HG02571 (cell line): ENCODE data around the gene TTYH2.

Experiments
- ATAC-seq: cut with Tn5 transposase; IDR thresholded peaks from one replicate; pipeline ENCODE4 v1.9.1; 2021; ENCODE audit warnings: mild to moderate bottlenecking, moderate library complexity; ENCODE audit not compliant: unreplicated experiment

Gene TTYH2

DNA sequence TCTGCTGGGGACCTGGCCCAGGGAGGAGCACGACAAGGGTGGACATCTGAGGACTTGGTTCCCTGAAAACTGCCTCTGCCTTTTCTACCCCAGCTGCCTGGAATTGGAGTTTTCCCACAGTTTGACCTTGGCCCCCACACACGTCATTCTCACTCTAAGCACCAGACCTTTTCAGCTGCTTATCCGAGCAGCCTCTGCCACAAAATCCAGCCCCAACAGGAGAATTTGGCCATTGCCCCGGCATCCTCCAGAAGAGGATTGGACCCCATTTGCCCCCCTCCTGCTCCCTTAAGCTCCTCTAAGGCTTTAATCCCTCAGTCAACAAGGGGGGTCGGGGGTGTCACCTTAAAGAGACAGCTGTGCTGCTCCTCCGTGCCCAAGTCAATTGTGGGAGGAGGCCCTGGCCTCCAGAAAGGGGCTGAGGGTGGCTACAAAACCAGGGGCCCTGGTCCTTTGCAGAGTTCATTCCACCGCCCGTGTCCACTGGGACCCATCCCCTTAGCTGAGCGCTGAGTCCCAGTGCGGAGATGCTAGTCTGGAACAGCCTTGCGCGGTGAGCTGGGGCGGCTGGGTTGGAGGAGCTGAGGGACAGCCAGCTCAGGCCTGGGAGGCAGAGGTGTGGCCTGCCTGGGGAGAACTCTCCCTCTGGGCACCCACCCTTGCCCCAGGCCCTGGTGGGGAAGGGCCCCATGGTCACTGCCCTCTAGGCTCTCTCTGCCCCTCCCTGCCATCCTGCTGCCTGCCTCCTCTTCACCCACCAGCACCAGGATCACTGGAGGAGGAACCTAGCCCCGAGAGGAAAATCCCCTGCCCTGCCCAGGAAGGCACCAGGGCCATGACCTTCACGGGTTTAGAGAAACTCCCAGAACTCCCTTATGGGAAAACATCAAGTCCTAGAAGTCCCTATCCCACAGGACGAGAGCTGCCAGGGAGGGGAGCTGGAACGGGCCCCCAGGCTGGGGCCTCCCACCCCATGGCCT lies 18.8 kb downstream of the TTYH2 start:
- ATAC-seq: no peak

DNA sequence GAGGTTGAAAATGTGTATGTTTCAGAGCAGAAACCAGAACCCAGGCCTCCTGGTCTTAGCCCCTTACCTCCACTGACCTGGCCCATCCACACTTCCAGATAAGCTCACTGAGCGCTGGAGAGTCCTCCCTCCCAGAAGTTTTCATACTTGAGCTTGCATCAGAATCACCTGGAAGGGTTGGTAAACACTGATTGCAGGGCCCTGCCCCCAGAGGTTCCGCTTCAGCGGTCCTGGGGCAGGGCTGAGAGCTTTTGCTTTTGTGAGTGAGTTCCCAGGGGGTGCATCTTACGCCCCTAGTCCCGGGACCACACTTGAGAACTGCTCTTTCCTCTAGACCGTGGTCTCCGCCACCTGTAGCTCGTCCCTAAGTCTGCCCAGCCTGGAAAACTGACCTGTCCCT lies 20.6 kb downstream of the TTYH2 start:
- no peak for ATAC-seq

DNA sequence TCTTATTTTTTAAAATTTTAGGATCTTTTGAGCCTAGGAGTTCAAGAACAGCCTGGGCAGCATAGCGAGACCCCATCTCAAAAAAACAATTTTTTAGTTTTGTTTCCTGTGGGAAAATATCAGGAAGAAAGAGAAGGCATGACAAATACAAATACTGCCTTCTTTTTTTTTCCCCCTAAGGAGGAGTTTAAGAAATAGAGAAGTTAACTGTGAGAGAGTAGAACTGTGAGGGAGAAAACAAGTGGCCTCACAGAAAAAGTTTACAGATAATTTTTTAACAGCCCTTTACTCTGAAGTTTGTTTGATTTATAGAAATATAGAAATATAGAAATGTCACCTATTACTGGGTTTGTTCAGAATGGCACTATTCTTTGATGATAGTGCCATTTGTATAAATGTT lies 21.1 kb downstream of the TTYH2 start:
- no peak for ATAC-seq

DNA sequence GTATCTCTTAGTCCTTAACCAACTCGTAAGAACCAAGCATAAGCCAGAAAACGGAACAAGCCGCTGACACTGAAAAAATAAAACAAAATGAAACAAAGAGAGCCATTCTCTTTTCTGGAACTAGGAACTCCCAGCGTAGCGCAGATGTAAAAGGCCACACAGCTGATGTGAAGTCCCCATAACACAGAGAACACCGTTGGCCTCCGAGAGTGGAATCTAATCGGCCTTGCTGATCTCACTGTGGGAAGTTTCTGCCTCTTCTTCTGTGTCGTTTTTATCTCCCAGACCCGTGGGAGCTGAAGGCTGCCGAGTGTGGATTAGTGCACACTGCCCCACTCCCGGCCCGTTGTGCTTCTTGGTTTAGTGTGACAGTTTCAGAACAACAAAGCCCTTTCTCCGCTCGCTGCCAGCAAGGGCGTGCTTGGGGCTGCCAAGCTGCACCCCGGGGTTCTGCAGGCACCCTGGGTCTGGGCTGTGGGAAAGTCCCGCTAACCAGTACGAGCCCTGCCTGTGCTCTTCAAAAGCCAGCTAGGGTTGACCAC lies 21.7 kb downstream of the TTYH2 start:
- ATAC-seq: no peak

DNA sequence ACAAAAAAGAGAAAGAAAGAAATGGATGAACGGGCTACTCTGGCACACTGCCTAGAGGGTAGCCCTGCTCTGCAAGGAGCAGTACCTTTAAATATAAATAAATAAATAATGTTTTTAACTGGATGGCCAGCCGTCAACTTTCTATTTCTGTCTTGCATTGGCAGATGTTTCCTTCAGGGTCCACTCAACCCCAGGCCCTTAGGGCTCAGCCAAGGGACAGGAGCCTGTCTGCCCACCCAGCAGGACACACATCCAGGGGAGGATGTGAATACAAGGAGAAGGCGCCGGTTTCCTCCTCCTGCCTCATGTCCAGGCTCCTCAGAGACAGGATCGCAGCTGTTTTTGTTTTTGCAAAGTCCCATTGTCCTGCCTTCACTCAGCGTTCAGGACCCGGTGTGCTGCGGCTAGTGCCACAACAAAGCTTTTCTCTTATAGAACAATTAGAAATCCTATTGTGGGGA lies 22.6 kb downstream of the TTYH2 start:
- no peak for ATAC-seq

DNA sequence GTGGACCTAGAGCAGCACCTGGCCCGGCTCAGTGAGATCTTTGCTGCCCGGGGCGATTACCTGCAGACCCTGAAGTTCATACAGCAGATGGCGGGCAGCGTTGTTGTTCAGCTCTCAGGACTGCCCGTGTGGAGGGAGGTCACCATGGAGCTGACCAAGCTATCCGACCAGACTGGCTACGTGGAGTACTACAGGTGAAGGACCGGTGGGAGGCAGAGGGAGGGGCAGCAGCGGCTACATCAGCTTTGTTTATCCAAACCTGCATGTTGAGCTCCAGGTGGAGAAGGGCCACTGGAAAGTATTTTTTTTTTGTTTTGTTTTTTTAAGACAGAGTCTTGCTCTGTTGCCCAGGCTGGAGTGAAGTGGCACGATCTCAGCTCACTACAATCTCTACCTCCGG lies 23.9 kb downstream of the TTYH2 start:
- no peak for ATAC-seq

DNA sequence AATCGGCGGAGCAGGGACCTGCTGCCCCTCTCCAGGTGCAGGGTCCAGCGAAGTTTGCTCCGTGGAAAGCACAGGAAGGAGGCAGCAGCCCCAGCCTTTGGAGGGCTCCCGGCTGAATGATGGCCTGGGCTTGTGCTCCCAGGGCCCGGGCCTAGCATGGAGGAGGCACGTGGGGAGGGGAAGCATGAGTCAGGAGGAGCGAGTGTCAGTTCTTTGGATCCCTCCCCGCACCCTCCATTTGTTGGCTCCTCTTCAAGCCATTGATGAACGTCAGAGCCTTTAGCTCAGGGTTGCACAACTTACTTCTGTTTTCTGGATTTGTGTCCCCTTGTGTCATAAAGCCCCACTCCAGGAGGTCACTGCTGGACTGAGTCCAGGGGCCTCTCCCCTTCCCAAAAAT lies 25.8 kb downstream of the TTYH2 start:
- no peak for ATAC-seq

DNA sequence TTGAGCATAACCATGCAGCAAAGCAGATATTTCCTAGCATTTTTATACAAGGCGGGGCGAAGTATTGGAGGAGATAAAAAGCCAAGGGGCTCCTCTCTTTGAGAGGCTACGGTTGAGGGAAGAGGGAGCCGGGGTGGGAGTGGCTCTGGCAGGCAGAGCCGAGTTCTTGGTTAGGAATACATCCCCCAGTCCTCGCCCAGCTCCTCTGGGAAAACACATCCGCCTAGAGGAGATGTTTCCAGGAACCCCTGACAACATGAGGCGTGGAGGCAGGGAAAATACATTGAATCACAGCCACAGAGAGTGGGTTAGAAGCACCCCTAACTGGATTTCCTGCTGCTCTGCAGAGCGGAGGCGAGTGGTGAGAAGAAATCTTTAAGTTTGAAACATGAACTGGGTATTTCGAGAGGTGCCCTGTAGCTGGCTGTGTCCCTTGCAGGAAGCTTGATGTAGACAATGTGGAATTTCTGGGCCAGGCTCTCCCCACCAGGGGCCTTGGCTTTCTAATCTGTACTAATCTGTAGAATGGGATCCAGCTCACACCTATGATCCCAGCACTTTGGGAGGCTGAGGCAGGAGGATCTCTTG lies 27.3 kb downstream of the TTYH2 start:
- no peak for ATAC-seq

DNA sequence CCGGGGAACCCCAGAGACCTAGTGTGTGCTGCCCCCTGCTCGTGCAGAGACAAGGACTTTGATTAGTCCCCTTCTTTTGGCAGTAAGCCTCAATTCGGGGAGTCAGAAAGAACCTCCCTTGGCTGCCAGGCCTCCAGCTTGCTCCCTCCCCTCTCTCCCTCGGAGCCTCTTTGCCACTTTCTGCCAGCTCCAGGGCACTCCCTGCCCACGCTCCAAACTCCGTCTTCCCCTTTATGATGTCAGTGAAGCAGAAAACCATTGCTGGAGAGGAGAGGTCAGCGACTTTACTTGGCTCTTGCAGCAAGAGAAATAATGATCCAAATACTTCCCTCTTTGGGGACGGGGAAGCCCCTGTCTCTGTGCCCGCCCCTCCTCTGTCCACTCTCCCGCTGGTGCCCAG lies 28.1 kb downstream of the TTYH2 start:
- ATAC-seq: no peak

DNA sequence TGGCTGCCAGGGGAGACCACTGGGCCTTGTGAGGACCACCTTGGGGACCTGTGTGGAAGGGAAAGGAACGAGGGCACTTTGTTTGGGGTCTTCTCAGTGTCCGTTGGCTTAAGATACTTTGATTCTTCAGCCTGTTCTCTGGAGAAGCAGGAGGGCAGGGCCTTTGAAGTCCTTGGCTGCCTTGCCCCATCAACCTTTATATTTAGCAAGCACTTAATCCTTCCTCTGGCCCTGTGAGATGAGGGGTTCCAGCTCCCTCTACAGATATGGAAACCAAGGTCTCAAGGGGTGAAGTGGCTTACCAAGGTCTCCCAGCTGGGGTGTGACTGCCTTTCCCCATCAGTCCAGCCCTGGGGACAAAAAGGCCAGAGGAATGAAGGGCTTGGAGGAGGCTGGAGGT lies 28.5 kb downstream of the TTYH2 start:
- ATAC-seq: no peak

DNA sequence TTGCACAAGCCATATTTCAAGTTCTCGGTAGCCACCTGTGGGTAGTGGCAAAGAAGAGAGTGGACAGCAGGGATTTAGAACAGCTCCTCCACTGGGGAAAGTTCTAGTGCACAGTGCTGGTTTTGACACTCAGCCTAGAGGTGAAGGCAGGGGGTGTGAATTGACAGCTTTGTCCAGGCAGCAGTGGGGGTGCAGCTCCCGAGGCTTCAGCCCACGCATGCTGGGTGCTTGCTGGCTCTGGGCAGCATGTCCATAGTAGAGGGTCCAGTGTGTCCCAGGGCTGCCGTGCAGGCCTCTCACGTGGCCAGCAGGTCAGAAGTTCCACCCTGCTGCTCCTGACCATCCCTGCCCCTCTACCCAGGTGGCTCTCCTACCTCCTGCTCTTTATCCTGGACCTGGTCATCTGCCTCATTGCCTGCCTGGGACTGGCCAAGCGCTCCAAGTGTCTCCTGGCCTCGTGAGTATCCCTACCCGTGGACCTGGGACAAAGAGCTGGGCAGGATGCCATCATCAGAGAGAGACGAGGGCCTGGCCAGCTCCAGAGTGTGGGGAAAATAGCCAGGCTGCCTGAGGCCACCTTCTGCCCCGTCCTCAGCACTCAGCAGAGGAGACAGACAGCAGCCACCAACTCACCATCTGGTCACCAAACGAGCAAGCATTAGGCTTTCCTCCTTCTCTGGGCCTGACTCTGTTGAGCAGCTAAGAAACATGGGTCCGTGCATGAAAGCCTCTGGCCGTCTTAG lies 29.8 kb downstream of the TTYH2 start:
- ATAC-seq: no peak

DNA sequence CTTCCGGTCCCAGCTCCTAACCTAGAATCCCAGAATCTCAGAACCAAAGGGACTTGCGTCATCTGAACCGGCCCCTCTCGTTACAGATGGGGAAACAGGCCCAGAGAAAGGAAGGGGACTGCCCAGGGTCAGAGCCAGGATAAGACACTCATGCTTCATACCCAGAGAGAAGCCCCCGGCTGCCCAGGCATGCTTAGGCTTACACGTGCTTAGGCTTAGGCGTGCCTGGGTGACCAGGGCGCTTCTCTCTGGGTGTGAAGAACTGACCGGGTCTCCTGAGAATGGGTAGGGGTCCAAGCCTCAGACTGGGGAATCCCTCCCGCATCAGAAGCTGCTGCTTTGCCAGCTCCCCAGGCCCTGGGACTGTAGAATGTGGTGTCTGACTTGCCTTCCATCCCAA lies 30.8 kb downstream of the TTYH2 start:
- no peak for ATAC-seq

DNA sequence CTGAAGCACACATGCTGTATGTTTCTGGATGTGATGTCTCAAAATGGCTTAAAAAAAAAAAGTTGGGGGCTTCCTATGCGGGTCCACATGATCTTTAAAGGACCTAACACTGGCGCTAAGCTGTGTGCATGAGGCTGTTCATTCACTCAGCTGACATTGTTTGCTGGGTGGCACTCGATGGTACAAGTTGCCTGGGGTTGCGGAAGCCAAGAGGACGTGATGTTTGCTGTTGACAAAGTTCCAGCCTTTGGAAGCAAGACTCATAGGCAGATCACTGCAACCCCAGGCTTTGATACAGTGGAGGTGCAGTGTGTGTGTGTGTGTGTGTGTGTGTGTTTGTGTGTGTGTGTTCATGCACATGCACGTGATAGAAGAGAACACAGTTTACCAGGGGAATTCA lies 31.2 kb downstream of the TTYH2 start:
- no peak for ATAC-seq

DNA sequence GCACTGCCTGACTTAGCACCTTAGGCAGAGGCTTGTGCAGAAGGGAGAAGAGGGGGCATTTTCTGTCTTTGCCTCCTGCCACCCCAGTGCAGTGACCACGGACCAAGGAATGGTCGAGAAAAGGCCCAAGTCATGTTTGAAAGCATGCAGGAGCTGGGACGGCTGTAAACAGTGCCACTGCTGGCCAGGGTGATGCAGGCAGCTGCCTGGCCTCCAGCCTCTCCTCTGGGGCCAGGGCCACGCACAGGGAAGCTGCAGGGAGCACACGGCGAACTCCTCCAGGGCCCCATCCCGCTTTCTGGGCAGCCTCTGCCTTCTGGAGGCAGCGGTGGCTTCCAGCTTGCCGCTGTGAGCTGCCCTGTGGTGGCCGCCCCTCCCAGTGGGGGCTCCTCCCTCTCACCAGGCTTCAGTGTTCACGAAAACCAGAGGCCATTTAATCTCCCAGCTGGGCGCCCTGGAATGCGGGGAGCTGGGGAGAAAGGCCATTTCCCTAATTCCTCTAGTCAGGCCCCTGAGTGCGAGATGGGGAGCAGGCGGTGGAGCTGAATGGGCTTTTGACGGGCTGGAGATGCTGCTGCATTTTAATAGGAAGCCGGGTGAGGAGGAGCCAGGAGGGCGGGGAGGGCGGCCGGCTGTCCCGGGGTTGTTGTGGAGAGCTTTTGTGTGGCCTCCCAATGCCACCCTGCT lies 31.9 kb downstream of the TTYH2 start:
- no peak for ATAC-seq

DNA sequence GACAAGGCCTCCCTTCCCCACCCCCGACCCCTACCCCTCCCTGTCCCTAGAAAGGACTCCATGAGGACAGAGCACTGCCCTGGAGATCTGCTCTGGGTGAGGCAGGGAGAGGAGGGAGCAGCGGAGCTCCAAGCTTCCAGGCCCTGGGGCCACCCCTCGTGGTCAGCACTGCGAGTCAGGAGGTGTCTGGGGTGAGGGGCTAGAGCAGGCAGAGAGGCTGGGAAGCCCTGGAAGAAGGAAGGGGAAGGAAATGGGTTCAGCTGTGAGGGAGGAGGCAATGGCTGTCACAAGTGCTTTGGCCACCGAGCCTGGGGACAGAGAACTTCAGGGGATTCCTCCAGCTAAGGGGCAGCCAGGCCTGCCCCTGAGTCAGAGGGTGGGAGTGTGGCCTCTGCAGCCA lies 32.5 kb downstream of the TTYH2 start:
- ATAC-seq: no peak

DNA sequence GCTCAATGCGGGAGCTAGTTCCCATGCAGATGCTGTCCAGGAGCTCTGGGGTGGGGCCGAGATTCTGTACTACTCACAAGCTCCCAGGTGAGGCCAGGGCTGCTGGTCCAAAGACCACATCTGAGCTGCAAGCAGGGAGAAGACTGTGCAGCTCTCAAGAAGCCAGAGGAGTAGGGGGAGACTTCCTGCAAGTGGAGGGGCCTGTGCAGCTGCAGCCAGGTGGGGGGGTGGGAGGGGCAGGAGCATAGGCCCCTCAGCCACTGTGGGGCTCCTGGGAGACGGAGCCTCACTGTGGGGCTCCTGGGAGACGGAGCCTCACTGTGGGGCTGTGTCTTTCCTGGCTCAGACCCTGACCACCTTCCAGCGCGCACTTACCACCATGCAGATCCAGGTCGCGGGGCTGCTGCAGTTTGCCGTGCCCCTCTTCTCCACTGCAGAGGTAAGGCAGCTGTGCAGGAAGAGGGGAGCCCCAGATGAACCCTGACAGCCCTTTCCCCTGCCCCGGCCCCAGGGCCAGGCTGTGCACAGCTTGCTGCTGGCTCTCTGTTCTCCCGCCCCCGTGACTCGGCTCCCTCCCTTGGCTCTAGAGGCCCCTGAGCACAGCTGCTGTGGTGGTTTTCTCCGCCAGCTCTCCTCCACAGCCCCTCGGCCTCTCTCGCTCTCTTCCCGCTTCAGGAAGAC lies 36.4 kb downstream of the TTYH2 start:
- no peak for ATAC-seq

DNA sequence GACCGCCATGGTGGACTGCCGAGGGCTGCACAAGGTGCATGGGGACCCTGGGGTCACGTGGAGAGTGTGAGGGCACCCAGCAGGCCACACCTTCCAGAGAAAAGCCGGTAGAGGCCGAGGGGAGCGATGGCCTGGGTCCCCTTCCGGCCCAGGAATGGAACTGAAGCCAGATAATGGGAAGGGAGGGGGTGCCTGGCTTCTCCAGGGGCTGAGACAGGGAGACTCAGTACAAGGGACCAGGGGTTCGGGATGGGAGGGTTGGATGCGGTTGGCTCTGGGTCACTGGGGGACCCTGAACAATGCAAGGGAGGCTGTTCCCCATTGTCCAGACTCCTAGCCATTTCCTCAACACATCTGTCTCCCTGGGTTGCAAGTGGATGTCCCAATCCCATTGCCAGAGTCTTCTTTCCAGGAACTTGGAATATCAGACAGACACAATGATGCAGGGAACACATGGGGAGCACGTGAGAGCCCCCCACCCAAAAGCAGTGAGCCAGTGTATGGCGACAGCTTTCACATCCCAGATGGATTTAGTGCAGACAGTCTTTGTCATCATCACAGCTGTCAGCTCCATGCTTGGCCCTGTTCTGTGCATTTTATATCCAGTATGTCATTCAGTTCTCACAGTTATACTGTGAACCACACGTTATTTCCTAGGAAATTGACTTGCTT lies 37.1 kb downstream of the TTYH2 start:
- ATAC-seq: no peak

DNA sequence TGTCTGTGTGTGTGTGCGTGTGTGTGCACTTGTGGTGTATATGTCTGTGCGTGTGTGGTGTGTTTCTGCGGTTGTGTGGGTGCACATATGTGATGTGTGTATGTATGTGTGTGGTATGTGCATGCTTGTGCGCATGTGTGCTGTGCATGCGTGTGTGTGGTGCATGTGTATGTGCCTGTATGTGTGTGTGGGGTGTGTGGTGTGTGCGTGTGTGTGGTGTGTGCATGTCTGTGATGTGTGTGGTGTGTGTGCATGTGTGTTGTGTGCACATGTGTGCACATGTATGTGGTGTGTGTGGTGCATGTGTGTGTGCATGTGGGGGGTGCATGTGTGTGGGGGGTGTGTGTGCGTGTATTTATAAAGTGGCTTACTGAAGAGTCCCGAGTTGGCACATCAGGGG lies 37.7 kb downstream of the TTYH2 start:
- ATAC-seq: no peak

DNA sequence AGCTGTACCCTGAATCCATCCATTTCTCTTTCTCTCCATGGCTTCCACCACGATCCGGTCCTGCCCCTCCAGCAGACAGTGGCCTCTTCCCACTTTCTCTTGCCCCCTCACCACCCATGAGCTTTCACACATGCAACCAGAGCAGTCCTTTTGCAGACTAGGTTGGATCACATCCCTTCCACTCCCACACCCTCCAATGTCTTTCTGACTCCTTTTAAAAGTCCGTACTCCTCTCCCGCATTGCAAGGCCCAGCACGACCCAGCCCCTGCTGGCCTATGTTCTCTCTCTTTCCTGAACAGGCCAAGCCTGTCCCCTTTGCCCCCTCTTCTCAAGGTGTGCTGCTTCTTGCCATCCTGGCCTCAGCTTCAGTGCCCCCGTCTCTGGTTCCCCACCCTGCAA lies 38.2 kb downstream of the TTYH2 start:
- no peak for ATAC-seq

DNA sequence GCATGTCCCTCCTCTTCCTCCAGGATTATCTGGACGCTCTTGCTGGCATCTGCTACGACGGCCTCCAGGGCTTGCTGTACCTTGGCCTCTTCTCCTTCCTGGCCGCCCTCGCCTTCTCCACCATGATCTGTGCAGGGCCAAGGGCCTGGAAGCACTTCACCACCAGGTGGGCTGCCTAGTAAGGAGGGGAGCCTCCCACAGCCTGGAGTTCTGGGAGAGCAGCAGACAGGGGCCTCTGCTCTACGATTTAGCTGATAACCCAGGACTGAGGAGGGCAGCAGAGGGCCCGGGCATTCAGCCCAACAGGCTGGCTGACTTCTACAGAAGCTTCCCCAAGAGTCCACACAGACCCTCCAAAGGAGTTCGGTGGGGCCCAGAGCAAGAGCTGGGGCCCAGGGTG lies 38.8 kb downstream of the TTYH2 start:
- ATAC-seq: no peak
